ENCODE measurements around the gene ASPSCR1. TPM values are rescaled to one million over a fixed set of nuclear protein-coding genes. Genes with fewer than 3 reads are reported as not detected.

The ASPSCR1 gene
- total and polyA plus RNA-seq, 2 of the 13 experiments (the other 11 are each of a cell fraction or from before 2014, with no cell fraction given): 274 to 314 TPM

DNA sequence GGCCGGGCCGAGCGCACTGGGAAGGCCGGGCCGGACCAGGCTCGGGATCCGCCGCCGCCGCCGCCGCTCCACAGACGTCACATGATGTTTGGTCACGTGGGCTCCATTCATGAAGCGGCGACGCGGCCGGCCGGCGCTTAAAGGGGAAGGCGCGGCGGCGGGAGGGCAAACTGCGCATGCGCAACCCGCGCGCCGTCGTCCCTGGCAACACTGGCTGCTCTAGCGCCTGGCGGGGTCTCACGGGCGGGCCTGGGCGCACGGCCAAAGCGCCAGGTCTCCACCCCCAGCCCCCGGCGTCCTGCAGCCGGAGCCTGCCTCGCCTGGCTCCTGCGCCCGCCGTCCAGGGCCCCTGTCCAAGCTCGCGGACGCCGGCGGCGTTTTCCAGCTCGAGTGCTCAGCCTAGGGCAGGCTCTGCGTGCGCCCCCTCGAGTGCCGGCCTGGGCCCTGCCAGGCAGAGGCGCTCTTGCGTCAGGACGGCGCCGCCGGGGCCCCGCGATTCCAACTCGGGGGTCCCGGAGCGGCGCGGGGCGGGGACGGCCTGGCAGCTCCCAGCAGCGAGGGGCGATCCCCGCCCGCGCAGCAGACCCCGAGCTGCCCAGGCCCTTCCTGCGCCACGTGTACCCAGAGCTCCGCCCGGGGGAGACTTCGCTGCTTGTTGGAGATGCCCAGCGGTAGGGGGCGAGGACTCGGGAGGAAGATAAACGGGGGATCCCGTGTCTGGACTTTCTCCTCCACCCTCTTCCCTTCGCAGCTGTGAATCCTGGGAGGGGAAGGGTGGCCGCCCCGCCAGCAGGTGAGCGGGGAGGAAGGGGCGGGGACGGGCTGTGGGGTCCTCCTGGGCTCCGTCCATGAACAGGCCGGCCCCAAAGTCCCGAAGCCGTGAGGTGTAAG, 49.5 kb upstream of the ASPSCR1 start, which contains the start of gene MAFG (continued):
- TF ChIP-seq, protein P1, sequence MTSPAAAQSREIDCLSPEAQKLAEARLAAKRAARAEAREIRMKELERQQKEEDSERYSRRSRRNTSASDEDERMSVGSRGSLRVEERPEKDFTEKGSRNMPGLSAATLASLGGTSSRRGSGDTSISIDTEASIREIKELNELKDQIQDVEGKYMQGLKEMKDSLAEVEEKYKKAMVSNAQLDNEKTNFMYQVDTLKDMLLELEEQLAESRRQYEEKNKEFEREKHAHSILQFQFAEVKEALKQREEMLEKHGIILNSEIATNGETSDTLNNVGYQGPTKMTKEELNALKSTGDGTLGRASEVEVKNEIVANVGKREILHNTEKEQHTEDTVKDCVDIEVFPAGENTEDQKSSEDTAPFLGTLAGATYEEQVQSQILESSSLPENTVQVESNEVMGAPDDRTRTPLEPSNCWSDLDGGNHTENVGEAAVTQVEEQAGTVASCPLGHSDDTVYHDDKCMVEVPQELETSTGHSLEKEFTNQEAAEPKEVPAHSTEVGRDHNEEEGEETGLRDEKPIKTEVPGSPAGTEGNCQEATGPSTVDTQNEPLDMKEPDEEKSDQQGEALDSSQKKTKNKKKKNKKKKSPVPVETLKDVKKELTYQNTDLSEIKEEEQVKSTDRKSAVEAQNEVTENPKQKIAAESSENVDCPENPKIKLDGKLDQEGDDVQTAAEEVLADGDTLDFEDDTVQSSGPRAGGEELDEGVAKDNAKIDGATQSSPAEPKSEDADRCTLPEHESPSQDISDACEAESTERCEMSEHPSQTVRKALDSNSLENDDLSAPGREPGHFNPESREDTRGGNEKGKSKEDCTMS (CRISPR knock-in tag; conservative IDR thresholded peaks at IDR 0.05): no peak
- TF ChIP-seq ZNF256 (CRISPR knock-in tag; conservative IDR thresholded peaks at IDR 0.05) (no peak), SAP130 (CRISPR knock-in tag; IDR thresholded peaks at IDR 0.05; ENCODE audit: low read depth) (peak; percentile 86), ZNF160 (CRISPR knock-in tag; IDR thresholded peaks at IDR 0.05) (0 out of 2 replicates have a peak, but pooled peaks have one; percentile 78), AHR (CRISPR knock-in tag; IDR thresholded peaks at IDR 0.05) (no peak; the same call in 1 of the 2 replicates), TBL1XR1 (IDR thresholded peaks at IDR 0.05; ENCODE audit: borderline replicate concordance, low read length, partially characterized antibody) (peak; percentile 41), ZNF484 (CRISPR knock-in tag; IDR thresholded peaks at IDR 0.05; ENCODE audit: borderline replicate concordance, low read depth) (no peak), SRSF1 (optimal IDR thresholded peaks at IDR 0.05; ENCODE audit: low read depth, low read length) (peak; percentile 24), ZNF878 (CRISPR knock-in tag; IDR thresholded peaks at IDR 0.05) (no peak; the same call in 1 of the 2 replicates), KLF11 (CRISPR knock-in tag; IDR thresholded peaks at IDR 0.05) (no peak), ZNF652 (CRISPR knock-in tag; IDR thresholded peaks at IDR 0.05; ENCODE audit: borderline replicate concordance, low read depth) (no peak), ZNF230 (CRISPR knock-in tag; IDR thresholded peaks at IDR 0.05) (no peak), ZNF207 (IDR thresholded peaks at IDR 0.05; ENCODE audit: borderline replicate concordance) (no peak), ZC3H4 (CRISPR knock-in tag; IDR thresholded peaks at IDR 0.05; ENCODE audit: borderline replicate concordance) (peak; percentile 71; the same call in 1 of the 2 replicates), BRCA1 (CRISPR knock-in tag; IDR thresholded peaks at IDR 0.05) (peak; percentile 57; the same call in 1 of the 2 replicates)
- TF ChIP-seq, protein P2, sequence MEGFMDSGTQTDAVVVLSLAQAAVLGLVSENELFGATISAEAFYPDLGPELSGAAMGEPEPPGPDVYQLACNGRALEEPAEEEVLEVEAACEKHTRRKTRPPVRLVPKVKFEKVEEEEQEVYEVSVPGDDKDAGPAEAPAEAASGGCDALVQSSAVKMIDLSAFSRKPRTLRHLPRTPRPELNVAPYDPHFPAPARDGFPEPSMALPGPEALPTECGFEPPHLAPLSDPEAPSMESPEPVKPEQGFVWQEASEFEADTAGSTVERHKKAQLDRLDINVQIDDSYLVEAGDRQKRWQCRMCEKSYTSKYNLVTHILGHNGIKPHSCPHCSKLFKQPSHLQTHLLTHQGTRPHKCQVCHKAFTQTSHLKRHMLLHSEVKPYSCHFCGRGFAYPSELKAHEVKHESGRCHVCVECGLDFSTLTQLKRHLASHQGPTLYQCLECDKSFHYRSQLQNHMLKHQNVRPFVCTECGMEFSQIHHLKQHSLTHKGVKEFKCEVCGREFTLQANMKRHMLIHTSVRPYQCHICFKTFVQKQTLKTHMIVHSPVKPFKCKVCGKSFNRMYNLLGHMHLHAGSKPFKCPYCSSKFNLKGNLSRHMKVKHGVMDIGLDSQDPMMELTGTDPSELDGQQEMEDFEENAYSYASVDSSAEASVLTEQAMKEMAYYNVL (CRISPR knock-in tag; IDR thresholded peaks at IDR 0.05; ENCODE audit: borderline replicate concordance): peak; percentile 67; the same call in 1 of the 2 replicates
- TF ChIP-seq, protein P3, sequence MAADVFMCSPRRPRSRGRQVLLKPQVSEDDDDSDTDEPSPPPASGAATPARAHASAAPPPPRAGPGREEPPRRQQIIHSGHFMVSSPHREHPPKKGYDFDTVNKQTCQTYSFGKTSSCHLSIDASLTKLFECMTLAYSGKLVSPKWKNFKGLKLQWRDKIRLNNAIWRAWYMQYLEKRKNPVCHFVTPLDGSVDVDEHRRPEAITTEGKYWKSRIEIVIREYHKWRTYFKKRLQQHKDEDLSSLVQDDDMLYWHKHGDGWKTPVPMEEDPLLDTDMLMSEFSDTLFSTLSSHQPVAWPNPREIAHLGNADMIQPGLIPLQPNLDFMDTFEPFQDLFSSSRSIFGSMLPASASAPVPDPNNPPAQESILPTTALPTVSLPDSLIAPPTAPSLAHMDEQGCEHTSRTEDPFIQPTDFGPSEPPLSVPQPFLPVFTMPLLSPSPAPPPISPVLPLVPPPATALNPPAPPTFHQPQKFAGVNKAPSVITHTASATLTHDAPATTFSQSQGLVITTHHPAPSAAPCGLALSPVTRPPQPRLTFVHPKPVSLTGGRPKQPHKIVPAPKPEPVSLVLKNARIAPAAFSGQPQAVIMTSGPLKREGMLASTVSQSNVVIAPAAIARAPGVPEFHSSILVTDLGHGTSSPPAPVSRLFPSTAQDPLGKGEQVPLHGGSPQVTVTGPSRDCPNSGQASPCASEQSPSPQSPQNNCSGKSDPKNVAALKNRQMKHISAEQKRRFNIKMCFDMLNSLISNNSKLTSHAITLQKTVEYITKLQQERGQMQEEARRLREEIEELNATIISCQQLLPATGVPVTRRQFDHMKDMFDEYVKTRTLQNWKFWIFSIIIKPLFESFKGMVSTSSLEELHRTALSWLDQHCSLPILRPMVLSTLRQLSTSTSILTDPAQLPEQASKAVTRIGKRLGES (CRISPR knock-in tag; IDR thresholded peaks at IDR 0.05; ENCODE audit: borderline replicate concordance): no peak
- TF ChIP-seq, protein P4, sequence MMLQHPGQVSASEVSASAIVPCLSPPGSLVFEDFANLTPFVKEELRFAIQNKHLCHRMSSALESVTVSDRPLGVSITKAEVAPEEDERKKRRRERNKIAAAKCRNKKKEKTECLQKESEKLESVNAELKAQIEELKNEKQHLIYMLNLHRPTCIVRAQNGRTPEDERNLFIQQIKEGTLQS (CRISPR knock-in tag; IDR thresholded peaks at IDR 0.05): no peak; the same call in 1 of the 2 replicates
- TF ChIP-seq, protein P5, sequence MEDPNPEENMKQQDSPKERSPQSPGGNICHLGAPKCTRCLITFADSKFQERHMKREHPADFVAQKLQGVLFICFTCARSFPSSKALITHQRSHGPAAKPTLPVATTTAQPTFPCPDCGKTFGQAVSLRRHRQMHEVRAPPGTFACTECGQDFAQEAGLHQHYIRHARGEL (CRISPR knock-in tag; IDR thresholded peaks at IDR 0.05): 0 out of 2 replicates have a peak, but pooled peaks have one; percentile 10
